ENCODE results near the gene IL4R. TPM values are rescaled to one million over a fixed set of nuclear protein-coding genes. Genes with fewer than 3 reads are reported as not detected.

Gene IL4R
- total and polyA plus RNA-seq, 2 donors (not counting 1 experiment from before 2014, with no cell fraction given) = 17.1 to 23.6 TPM

DNA sequence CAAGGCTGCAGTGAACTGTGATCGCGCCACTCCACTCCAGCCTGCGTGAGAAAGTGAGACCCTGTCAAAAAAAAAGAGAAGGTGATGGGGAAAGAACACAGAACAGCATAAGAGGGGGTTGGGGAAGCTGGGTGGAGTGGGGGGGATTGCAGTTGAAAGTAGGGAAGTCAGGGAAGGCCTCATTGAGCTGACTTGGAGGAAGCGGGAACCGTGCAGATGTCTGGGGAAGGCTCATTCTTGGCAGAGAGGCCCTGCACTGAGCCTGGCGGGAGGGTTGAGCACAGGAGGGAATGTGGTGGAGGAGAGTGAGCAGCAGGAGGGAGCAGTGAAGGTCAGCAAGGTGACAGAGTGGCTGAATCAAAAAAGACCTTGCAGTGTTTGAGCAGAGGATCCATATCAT is 26.9 kb downstream of the IL4R start:
- H3K27ac ChIP-seq (ENCODE audit: insufficient read depth, low read length) = no peak overlapping the region
- peaks cover 13% of the 10 kb centered on the region for H3K36me3 ChIP-seq (ENCODE audit: control insufficient read depth, insufficient read depth, low read length)
- peaks cover 4% of the 10 kb centered on the region for H3K79me2 ChIP-seq (ENCODE audit: control insufficient read depth, insufficient read depth, low read length)
- no peak overlapping the region for H3K4me2 ChIP-seq (ENCODE audit: extremely low read depth, insufficient read depth, low read length)
- H3K9ac ChIP-seq (ENCODE audit: insufficient read depth, low read length) = no peak overlapping the region
- H2AFZ ChIP-seq (ENCODE audit: low read length) = no peak overlapping the region
- no peak for DNase-seq (ENCODE audit: low read depth in 2 of 2)
- TF ChIP-seq, protein P1, sequence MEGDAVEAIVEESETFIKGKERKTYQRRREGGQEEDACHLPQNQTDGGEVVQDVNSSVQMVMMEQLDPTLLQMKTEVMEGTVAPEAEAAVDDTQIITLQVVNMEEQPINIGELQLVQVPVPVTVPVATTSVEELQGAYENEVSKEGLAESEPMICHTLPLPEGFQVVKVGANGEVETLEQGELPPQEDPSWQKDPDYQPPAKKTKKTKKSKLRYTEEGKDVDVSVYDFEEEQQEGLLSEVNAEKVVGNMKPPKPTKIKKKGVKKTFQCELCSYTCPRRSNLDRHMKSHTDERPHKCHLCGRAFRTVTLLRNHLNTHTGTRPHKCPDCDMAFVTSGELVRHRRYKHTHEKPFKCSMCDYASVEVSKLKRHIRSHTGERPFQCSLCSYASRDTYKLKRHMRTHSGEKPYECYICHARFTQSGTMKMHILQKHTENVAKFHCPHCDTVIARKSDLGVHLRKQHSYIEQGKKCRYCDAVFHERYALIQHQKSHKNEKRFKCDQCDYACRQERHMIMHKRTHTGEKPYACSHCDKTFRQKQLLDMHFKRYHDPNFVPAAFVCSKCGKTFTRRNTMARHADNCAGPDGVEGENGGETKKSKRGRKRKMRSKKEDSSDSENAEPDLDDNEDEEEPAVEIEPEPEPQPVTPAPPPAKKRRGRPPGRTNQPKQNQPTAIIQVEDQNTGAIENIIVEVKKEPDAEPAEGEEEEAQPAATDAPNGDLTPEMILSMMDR (conservative IDR thresholded peaks at IDR 0.05 in 1 of 2, IDR thresholded peaks at IDR 0.05 in 1 of 2; ENCODE audit: low read depth in 1 of 2, low read length in 2 of 2) = no peak
- no peak for TF ChIP-seq EZH2 (IDR thresholded peaks at IDR 0.05; ENCODE audit: low read length, missing control alignments)
- no peaks in the 10 kb centered on the region for H3K9me3 ChIP-seq (ENCODE audit: control insufficient read depth, insufficient read depth, low read depth, low read length)
- H3K4me3 ChIP-seq (replicated peaks in 1 of 4; ENCODE audit: control extremely low read depth in 1 of 4, insufficient read depth in 1 of 4, low read depth in 3 of 4, low read length in 4 of 4) = no peak overlapping the region
- no peaks in the 10 kb centered on the region for H4K20me1 ChIP-seq (ENCODE audit: control insufficient read depth, extremely low read depth, insufficient read depth, low read length)
- no peaks in the 10 kb centered on the region for H3K27me3 ChIP-seq (ENCODE audit: control insufficient read depth, insufficient read depth, low read length)
- peaks cover 2% of the 10 kb centered on the region for H3K4me1 ChIP-seq (ENCODE audit: control insufficient read depth, extremely low read depth, insufficient read depth, low read length)

DNA sequence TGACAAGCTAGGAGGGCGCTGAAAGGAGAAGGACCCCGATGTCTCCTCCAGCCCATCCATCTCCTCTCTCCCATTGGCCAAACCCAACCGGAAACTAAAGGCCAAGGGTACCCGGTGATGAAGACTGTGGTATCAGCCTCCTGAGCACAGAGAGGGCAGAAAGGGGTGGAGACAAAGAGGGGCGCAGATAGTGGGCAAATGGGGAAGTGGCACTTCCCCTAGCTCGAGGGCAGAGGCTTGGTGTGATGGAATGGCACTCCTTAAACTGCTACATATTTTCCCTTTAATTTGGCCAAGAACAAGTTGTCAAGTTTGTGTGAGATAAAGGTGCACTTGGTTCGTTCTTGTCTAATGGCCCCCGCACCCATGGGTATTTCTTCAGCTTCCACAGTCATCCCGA is 27.8 kb downstream of the IL4R start:
- no peaks in the 10 kb centered on the region for H3K4me1 ChIP-seq (ENCODE audit: control insufficient read depth, extremely low read depth, insufficient read depth, low read length)
- H3K27ac ChIP-seq (ENCODE audit: insufficient read depth, low read length) = no peak overlapping the region
- H3K27me3 ChIP-seq (ENCODE audit: control insufficient read depth, insufficient read depth, low read length) = no peaks in the 10 kb centered on the region
- peaks cover 4% of the 10 kb centered on the region for H3K79me2 ChIP-seq (ENCODE audit: control insufficient read depth, insufficient read depth, low read length)
- DNase-seq (ENCODE audit: low read depth in 2 of 2) = no peak
- H2AFZ ChIP-seq (ENCODE audit: low read length) = no peak overlapping the region
- no peak overlapping the region for H3K9ac ChIP-seq (ENCODE audit: insufficient read depth, low read length)
- no peaks in the 10 kb centered on the region for H4K20me1 ChIP-seq (ENCODE audit: control insufficient read depth, extremely low read depth, insufficient read depth, low read length)
- no peak overlapping the region for H3K4me3 ChIP-seq (replicated peaks in 1 of 4; ENCODE audit: control extremely low read depth in 1 of 4, insufficient read depth in 1 of 4, low read depth in 3 of 4, low read length in 4 of 4)
- H3K9me3 ChIP-seq (ENCODE audit: control insufficient read depth, insufficient read depth, low read depth, low read length) = no peaks in the 10 kb centered on the region
- peaks cover 14% of the 10 kb centered on the region for H3K36me3 ChIP-seq (ENCODE audit: control insufficient read depth, insufficient read depth, low read length)
- H3K4me2 ChIP-seq (ENCODE audit: extremely low read depth, insufficient read depth, low read length) = no peak overlapping the region
- TF ChIP-seq, protein P1 (conservative IDR thresholded peaks at IDR 0.05 in 1 of 2, IDR thresholded peaks at IDR 0.05 in 1 of 2; ENCODE audit: low read depth in 1 of 2, low read length in 2 of 2) = no peak
- TF ChIP-seq EZH2 (IDR thresholded peaks at IDR 0.05; ENCODE audit: low read length, missing control alignments) = no peak

DNA sequence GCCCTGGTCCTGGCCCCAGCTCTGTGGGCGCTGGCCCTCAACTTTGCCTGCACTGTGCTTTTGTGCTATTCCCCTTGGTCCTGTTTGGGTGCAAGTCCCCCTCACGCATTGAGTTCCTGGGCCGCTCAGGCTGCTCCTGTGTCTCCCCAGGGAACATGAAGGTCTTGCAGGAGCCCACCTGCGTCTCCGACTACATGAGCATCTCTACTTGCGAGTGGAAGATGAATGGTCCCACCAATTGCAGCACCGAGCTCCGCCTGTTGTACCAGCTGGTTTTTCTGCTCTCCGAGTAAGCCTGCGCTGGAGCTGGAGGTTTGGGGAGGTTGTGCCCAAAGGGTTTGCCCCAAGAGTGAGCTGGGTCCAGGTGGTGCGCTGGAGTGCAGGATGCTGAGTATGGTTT is 28.2 kb downstream of the IL4R start:
- H3K9ac ChIP-seq (ENCODE audit: insufficient read depth, low read length) = no peak overlapping the region
- no peaks in the 10 kb centered on the region for H3K27me3 ChIP-seq (ENCODE audit: control insufficient read depth, insufficient read depth, low read length)
- no peak for TF ChIP-seq EZH2 (IDR thresholded peaks at IDR 0.05; ENCODE audit: low read length, missing control alignments)
- TF ChIP-seq, protein P1 (conservative IDR thresholded peaks at IDR 0.05 in 1 of 2, IDR thresholded peaks at IDR 0.05 in 1 of 2; ENCODE audit: low read depth in 1 of 2, low read length in 2 of 2) = no peak
- H3K4me3 ChIP-seq (replicated peaks in 1 of 4; ENCODE audit: control extremely low read depth in 1 of 4, insufficient read depth in 1 of 4, low read depth in 3 of 4, low read length in 4 of 4) = no peak overlapping the region
- H3K79me2 ChIP-seq (ENCODE audit: control insufficient read depth, insufficient read depth, low read length) = peaks cover 4% of the 10 kb centered on the region
- H3K4me1 ChIP-seq (ENCODE audit: control insufficient read depth, extremely low read depth, insufficient read depth, low read length) = no peaks in the 10 kb centered on the region
- no peak overlapping the region for H3K27ac ChIP-seq (ENCODE audit: insufficient read depth, low read length)
- H2AFZ ChIP-seq (ENCODE audit: low read length) = no peak overlapping the region
- DNase-seq (ENCODE audit: low read depth in 2 of 2) = no peak
- H3K36me3 ChIP-seq (ENCODE audit: control insufficient read depth, insufficient read depth, low read length) = peaks cover 16% of the 10 kb centered on the region
- H3K4me2 ChIP-seq (ENCODE audit: extremely low read depth, insufficient read depth, low read length) = no peak overlapping the region
- no peaks in the 10 kb centered on the region for H4K20me1 ChIP-seq (ENCODE audit: control insufficient read depth, extremely low read depth, insufficient read depth, low read length)
- H3K9me3 ChIP-seq (ENCODE audit: control insufficient read depth, insufficient read depth, low read depth, low read length) = no peaks in the 10 kb centered on the region

All from fibroblast of lung (primary cell).